ENCODE data around the gene TXNL4A. TPM values are rescaled to one million over a fixed set of nuclear protein-coding genes. Genes with fewer than 3 reads are reported as not detected.

Gene TXNL4A
- total RNA-seq, 2 donors from 2014 or later, result 11.2 to 13.5 TPM

- 97 to 100% methylated on average over 2 of the region's 2 CpGs for WGBS, 2 donors
- Histone ChIP-seq H3K27me3 (no peaks in the 10 kb centered on the region), H3K36me3 (replicated peaks in 1 of 2; ENCODE audit: insufficient read depth in 1 of 2, low read depth in 2 of 2) (no peaks in the 10 kb centered on the region), H3K9me3 (peaks cover 0 to 18% (median 0%) of the 10 kb centered on the region in 3 donors), H3K27ac (no peak overlapping the region), H3K4me1 (peaks cover 31% of the 10 kb centered on the region), H3K4me3 (no peak overlapping the region)
- DNase-seq, result peak in 2 of 4 donors; percentile 1 to 4
- ATAC-seq, result no peak
- intact Hi-C loops (cut with DNase I), result loop anchor here (10.0 kb wide), 1 partner anchor 53 kb away; the partner anchor contains the start of gene TXNL4A
- TF ChIP-seq CTCF (IDR thresholded peaks at IDR 0.05), result no peak
- TF ChIP-seq POLR2A (IDR thresholded peaks at IDR 0.05), result no peak
These were observed 56.9 kb downstream of the TXNL4A start for GRCh38 chr18:79931475-79931874.

- no peak for ATAC-seq
- Histone ChIP-seq H3K4me3 (no peak overlapping the region), H3K4me1 (peaks cover 41% of the 10 kb centered on the region), H3K27me3 (no peaks in the 10 kb centered on the region), H3K27ac (no peak overlapping the region), H3K9me3 (peaks cover 0 to 18% (median 0%) of the 10 kb centered on the region in 3 donors), H3K36me3 (replicated peaks in 1 of 2; ENCODE audit: insufficient read depth in 1 of 2, low read depth in 2 of 2) (no peaks in the 10 kb centered on the region)
- WGBS, 2 donors, result 90 to 98% methylated on average over 2 of the region's 2 CpGs
- TF ChIP-seq POLR2A (IDR thresholded peaks at IDR 0.05) (no peak), CTCF (IDR thresholded peaks at IDR 0.05) (no peak)
- no peak for DNase-seq
- intact Hi-C loops (cut with DNase I), result loop anchor here (10.0 kb wide), 1 partner anchor 55 kb away; the partner anchor contains the start of gene TXNL4A
These were observed 58.2 kb downstream of the TXNL4A start for GRCh38 chr18:79930020-79930642.

GRCh38 chr18:79928563-79928960, 59.8 kb downstream of the TXNL4A start:
- TF ChIP-seq CTCF (IDR thresholded peaks at IDR 0.05) (no peak), POLR2A (IDR thresholded peaks at IDR 0.05) (no peak)
- intact Hi-C loops (cut with DNase I), result no loop called here
- H3K27me3 ChIP-seq, result no peaks in the 10 kb centered on the region
- H3K9me3 ChIP-seq, result peaks cover 0 to 18% (median 0%) of the 10 kb centered on the region in 3 donors
- H3K4me1 ChIP-seq, result peaks cover 41% of the 10 kb centered on the region
- 95% methylated on average over 8 to 9 of the region's 9 CpGs for WGBS, 2 donors
- H3K27ac ChIP-seq, result no peak overlapping the region
- no peaks in the 10 kb centered on the region for H3K36me3 ChIP-seq (replicated peaks in 1 of 2; ENCODE audit: insufficient read depth in 1 of 2, low read depth in 2 of 2)
- H3K4me3 ChIP-seq, result no peak overlapping the region
- ATAC-seq, result no peak
- DNase-seq, result peak in 3 of 4 donors; percentile 0 to 6 (median 1)

GRCh38 chr18:79927607-79928562, 60.5 kb downstream of the TXNL4A start:
- DNase-seq, result peak in 2 of 4 donors; percentile 13 to 14
- H3K36me3 ChIP-seq (replicated peaks in 1 of 2; ENCODE audit: insufficient read depth in 1 of 2, low read depth in 2 of 2), result no peaks in the 10 kb centered on the region
- no peak for ATAC-seq

More at GRCh38 chr18:79927607-79928562, 60.5 kb downstream of the TXNL4A start:
- 89 to 90% methylated on average over 22 to 24 of the region's 25 CpGs for WGBS, 2 donors
- Histone ChIP-seq H3K9me3 (peaks cover 0 to 18% (median 0%) of the 10 kb centered on the region in 3 donors), H3K27me3 (no peaks in the 10 kb centered on the region), H3K4me3 (no peak overlapping the region), H3K27ac (no peak overlapping the region), H3K4me1 (peaks cover 40% of the 10 kb centered on the region)
- TF ChIP-seq POLR2A (IDR thresholded peaks at IDR 0.05), result no peak
- TF ChIP-seq CTCF (IDR thresholded peaks at IDR 0.05), result no peak
- intact Hi-C loops (cut with DNase I), result no loop called here
